GM18526 (cell line): Measurements from ENCODE around the gene SLC38A3.

Experiments
- POLR2A ChIP-seq: IDR thresholded peaks from 3 replicates; pipeline ENCODE4 v1.6.1; 2011; ENCODE audit not compliant: insufficient read length; ENCODE audit errors: extremely low read depth

Gene SLC38A3

GRCh38 chr3:50204804-50205412, at the start of gene SLC38A3:
TSS of gene SLC38A3 (plus strand) at chr3:50205271. CDS start at chr3:50214200, 8,929 bp downstream.
- no peak for TF ChIP-seq POLR2A

GRCh38 chr3:50155491-50155878, 49.6 kb upstream of the SLC38A3 start:
- TF ChIP-seq POLR2A, result no peak

GRCh38 chr3:50155891-50156290, 49.2 kb upstream of the SLC38A3 start:
- no peak for TF ChIP-seq POLR2A

- no peak for TF ChIP-seq POLR2A
Observed at GRCh38 chr3:50156549-50157493, 48.2 kb upstream of the SLC38A3 start.

GRCh38 chr3:50157827-50158529, 47.1 kb upstream of the SLC38A3 start:
- no peak for TF ChIP-seq POLR2A

GRCh38 chr3:50158530-50159146, 46.4 kb upstream of the SLC38A3 start:
- no peak for TF ChIP-seq POLR2A

GRCh38 chr3:50160561-50160983, 44.5 kb upstream of the SLC38A3 start:
- no peak for TF ChIP-seq POLR2A

GRCh38 chr3:50161320-50161719, 43.8 kb upstream of the SLC38A3 start:
- no peak for TF ChIP-seq POLR2A

- TF ChIP-seq POLR2A, result no peak
Observed at GRCh38 chr3:50162034-50162883, 42.8 kb upstream of the SLC38A3 start.

GRCh38 chr3:50163572-50164455, 41.3 kb upstream of the SLC38A3 start:
- no peak for TF ChIP-seq POLR2A

- TF ChIP-seq POLR2A, result no peak
Observed at GRCh38 chr3:50164481-50164880, 40.6 kb upstream of the SLC38A3 start.

GRCh38 chr3:50164984-50165909, 39.8 kb upstream of the SLC38A3 start:
- TF ChIP-seq POLR2A, result no peak

- no peak for TF ChIP-seq POLR2A
Observed at GRCh38 chr3:50165910-50166538, 39.0 kb upstream of the SLC38A3 start.
